H1 (cell line): Measurements from ENCODE around the gene SMG9. TPM values are rescaled to one million over a fixed set of nuclear protein-coding genes. Genes with fewer than 3 reads are reported as not detected.

Experiments used
- BACH1 ChIP-seq: IDR thresholded peaks from 2 replicates; pipeline ENCODE4 v1.6.1; 2012; ENCODE audit warnings: low read length, improper control_type of control experiment
- RFX5 ChIP-seq: IDR thresholded peaks from 2 replicates; pipeline ENCODE4 v1.6.1; 2011; ENCODE audit warnings: low read depth, low read length, improper control_type of control experiment, borderline replicate concordance
- TCF12 ChIP-seq: IDR thresholded peaks from 2 replicates; pipeline ENCODE4 v1.6.1; 2011; ENCODE audit warnings: low read depth, mild to moderate bottlenecking, low read length
- polyA plus RNA-seq, 7 experiments: library from polyadenylated mRNA; depleted of rRNA in 3 of 7; stranded (reverse) in 5 of 7; unstranded in 2 of 7; fragments of >200 nt in 5 of 7; fragments of 200-250 nt in 2 of 7; gene quantifications; 1 replicate in 5 of 7; 2 replicates in 1 of 7; 4 replicates in 1 of 7; pipeline versions ENCODE4 v1.2.1 to v1.2.3, GENCODE V29; 2011 to 2013; ENCODE audit warnings: missing spikeins in 2 of 7, mixed read lengths in 2 of 7
- total RNA-seq: library from RNA; stranded (reverse); fragmentation: NEBNext Ultra II Directional; extraction: Animal tissue kit (Norgen Biotek cat#: 25700); gene quantifications from 2 replicates; pipeline ENCODE4 v1.2.1, GENCODE V29; 2021
- TF ChIP-seq, protein P1 (sequence below): IDR thresholded peaks from 2 replicates; pipeline ENCODE4 v1.6.1; 2011; ENCODE audit warnings: low read length, improper control_type of control experiment
- TF ChIP-seq, protein P2 (sequence below): IDR thresholded peaks from 2 replicates; pipeline ENCODE4 v1.6.1; 2012; ENCODE audit warnings: low read length, inconsistent platforms

SMG9 gene
- total and polyA plus RNA-seq, 2 of the 8 experiments (the other 6 are each of a cell fraction or from before 2014, with no cell fraction given), result 20.4 to 28.7 TPM

DNA sequence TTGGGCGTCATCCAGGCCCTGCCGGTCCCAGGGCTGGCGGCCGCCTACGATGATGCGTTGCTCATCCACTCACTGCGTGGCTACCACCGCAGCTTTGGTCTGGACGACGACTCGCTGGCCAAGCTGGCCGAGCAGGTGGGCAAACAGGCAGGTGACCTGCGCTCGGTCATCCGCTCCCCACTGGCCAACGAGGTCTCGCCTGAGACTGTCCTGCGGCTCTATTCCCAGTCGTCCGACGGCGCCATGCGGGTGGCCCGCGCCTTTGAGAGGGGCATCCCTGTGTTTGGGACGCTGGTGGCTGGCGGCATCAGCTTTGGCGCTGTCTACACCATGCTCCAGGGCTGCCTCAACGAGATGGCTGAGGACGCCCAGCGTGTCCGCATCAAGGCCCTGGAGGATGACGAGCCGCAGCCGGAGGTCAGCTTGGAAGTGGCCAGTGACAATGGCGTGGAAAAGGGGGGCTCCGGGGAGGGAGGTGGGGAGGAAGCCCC is 35.3 kb downstream of the SMG9 start (continued):
- TF ChIP-seq, protein P1, sequence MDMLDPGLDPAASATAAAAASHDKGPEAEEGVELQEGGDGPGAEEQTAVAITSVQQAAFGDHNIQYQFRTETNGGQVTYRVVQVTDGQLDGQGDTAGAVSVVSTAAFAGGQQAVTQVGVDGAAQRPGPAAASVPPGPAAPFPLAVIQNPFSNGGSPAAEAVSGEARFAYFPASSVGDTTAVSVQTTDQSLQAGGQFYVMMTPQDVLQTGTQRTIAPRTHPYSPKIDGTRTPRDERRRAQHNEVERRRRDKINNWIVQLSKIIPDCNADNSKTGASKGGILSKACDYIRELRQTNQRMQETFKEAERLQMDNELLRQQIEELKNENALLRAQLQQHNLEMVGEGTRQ, result no peak
- TF ChIP-seq, protein P2, sequence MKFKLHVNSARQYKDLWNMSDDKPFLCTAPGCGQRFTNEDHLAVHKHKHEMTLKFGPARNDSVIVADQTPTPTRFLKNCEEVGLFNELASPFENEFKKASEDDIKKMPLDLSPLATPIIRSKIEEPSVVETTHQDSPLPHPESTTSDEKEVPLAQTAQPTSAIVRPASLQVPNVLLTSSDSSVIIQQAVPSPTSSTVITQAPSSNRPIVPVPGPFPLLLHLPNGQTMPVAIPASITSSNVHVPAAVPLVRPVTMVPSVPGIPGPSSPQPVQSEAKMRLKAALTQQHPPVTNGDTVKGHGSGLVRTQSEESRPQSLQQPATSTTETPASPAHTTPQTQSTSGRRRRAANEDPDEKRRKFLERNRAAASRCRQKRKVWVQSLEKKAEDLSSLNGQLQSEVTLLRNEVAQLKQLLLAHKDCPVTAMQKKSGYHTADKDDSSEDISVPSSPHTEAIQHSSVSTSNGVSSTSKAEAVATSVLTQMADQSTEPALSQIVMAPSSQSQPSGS, result no peak
- TF ChIP-seq RFX5 (no peak), TCF12 (no peak), BACH1 (no peak)
